Parathyroid adenoma (tissue), 2 donors: ENCODE results near the gene HGD.

ENCODE experiments used
- H2AFZ ChIP-seq: fragments of 300-600 bp; sonication (generic); one replicate; pipeline ENCODE4 v1.7.0; 2017; ENCODE audit warnings: antibody characterized with exemption, mild to moderate bottlenecking
- H3K27ac ChIP-seq: fragments of 300-600 bp; sonication (generic); one replicate; pipeline ENCODE4 v1.7.0; 2017
- H3K27me3 ChIP-seq: fragments of 300-600 bp; sonication (generic); one replicate; pipeline ENCODE4 v1.7.0; 2017; ENCODE audit warnings: low read length; ENCODE audit not compliant: control insufficient read depth, insufficient read depth
- H3K36me3 ChIP-seq: fragments of 300-600 bp; sonication (generic); one replicate; pipeline ENCODE4 v1.7.0; 2017; ENCODE audit warnings: low read length; ENCODE audit not compliant: control insufficient read depth, insufficient read depth
- H3K4me1 ChIP-seq: fragments of 300-600 bp; sonication (generic); one replicate; pipeline ENCODE4 v1.7.0; 2017; ENCODE audit warnings: control low read depth
- H3K4me2 ChIP-seq: fragments of 300-600 bp; sonication (generic); one replicate; pipeline ENCODE4 v1.7.0; 2017; ENCODE audit warnings: low read length
- H3K4me3 ChIP-seq: fragments of 300-600 bp; sonication (generic); one replicate; pipeline ENCODE4 v1.7.0; 2017; ENCODE audit warnings: low read depth, low read length
- H3K79me2 ChIP-seq: fragments of 300-600 bp; sonication (generic); one replicate; pipeline ENCODE4 v1.7.0; 2017; ENCODE audit warnings: control low read depth
- H3K9ac ChIP-seq: fragments of 300-600 bp; sonication (generic); one replicate; pipeline ENCODE4 v1.7.0; 2017; ENCODE audit warnings: mild to moderate bottlenecking
- H3K9me3 ChIP-seq: fragments of 300-600 bp; sonication (generic); one replicate; pipeline ENCODE4 v1.7.0; 2017; ENCODE audit warnings: low read length; ENCODE audit not compliant: control insufficient read depth
- CTCF ChIP-seq: fragments of 300-600 bp; sonication (generic); IDR thresholded peaks from one replicate; pipeline ENCODE4 v1.7.0; 2017; ENCODE audit warnings: antibody characterized with exemption, mild to moderate bottlenecking
- donor health status: primary hyperparathyroidism.

The HGD gene

GRCh38 chr3:120699333-120699732 is 17.3 kb upstream of the HGD start:
- Histone ChIP-seq H3K4me1 (no peaks in the 10 kb centered on the region), H2AFZ (no peak overlapping the region), H3K9me3 (no peaks in the 10 kb centered on the region), H3K4me3 (no peak overlapping the region), H3K9ac (no peak overlapping the region), H3K79me2 (peaks cover 2% of the 10 kb centered on the region), H3K36me3 (no peaks in the 10 kb centered on the region), H3K27me3 (no peaks in the 10 kb centered on the region), H3K27ac (no peak overlapping the region), H3K4me2 (no peak overlapping the region)
- TF ChIP-seq CTCF = no peak

- peaks cover 2% of the 10 kb centered on the region for H3K4me1 ChIP-seq
- no peak overlapping the region for H3K9ac ChIP-seq
- H3K79me2 ChIP-seq = no peaks in the 10 kb centered on the region
- no peak overlapping the region for H3K27ac ChIP-seq
- no peak overlapping the region for H2AFZ ChIP-seq
- no peak overlapping the region for H3K4me2 ChIP-seq
- no peak overlapping the region for H3K4me3 ChIP-seq
- H3K9me3 ChIP-seq = no peaks in the 10 kb centered on the region
- TF ChIP-seq CTCF = no peak
- H3K27me3 ChIP-seq = no peaks in the 10 kb centered on the region
- H3K36me3 ChIP-seq = no peaks in the 10 kb centered on the region
These were observed 11.6 kb upstream of the HGD start for GRCh38 chr3:120693439-120694171.

- H3K36me3 ChIP-seq = no peaks in the 10 kb centered on the region
- H3K9me3 ChIP-seq = no peaks in the 10 kb centered on the region
- H3K79me2 ChIP-seq = no peaks in the 10 kb centered on the region
- no peak for TF ChIP-seq CTCF
- H3K27ac ChIP-seq = no peak overlapping the region
- H3K4me2 ChIP-seq = no peak overlapping the region
- no peak overlapping the region for H3K4me3 ChIP-seq
- H3K27me3 ChIP-seq = no peaks in the 10 kb centered on the region
- no peak overlapping the region for H3K9ac ChIP-seq
- H2AFZ ChIP-seq = no peak overlapping the region
- H3K4me1 ChIP-seq = peaks cover 2% of the 10 kb centered on the region
These were observed 7.4 kb upstream of the HGD start for GRCh38 chr3:120689395-120689794.

GRCh38 chr3:120688121-120688520 is 6.1 kb upstream of the HGD start:
- H3K4me3 ChIP-seq = no peak overlapping the region
- no peaks in the 10 kb centered on the region for H3K36me3 ChIP-seq
- H3K79me2 ChIP-seq = no peaks in the 10 kb centered on the region
- H3K9me3 ChIP-seq = no peaks in the 10 kb centered on the region
- H3K4me2 ChIP-seq = no peak overlapping the region
- H3K4me1 ChIP-seq = peaks cover under 1% of the 10 kb centered on the region
- H2AFZ ChIP-seq = no peak overlapping the region
- no peaks in the 10 kb centered on the region for H3K27me3 ChIP-seq
- H3K27ac ChIP-seq = no peak overlapping the region
- no peak for TF ChIP-seq CTCF
- H3K9ac ChIP-seq = no peak overlapping the region

GRCh38 chr3:120685411-120685810 is 3.4 kb upstream of the HGD start:
- Histone ChIP-seq H3K4me3 (no peak overlapping the region), H3K27me3 (no peaks in the 10 kb centered on the region), H3K27ac (no peak overlapping the region), H3K9ac (no peak overlapping the region), H3K9me3 (no peaks in the 10 kb centered on the region), H3K4me2 (no peak overlapping the region), H2AFZ (no peak overlapping the region), H3K36me3 (no peaks in the 10 kb centered on the region), H3K4me1 (peaks cover 12% of the 10 kb centered on the region), H3K79me2 (no peaks in the 10 kb centered on the region)
- TF ChIP-seq CTCF = no peak
